ENCODE data around the gene SFMBT1.

The SFMBT1 gene, protein sequence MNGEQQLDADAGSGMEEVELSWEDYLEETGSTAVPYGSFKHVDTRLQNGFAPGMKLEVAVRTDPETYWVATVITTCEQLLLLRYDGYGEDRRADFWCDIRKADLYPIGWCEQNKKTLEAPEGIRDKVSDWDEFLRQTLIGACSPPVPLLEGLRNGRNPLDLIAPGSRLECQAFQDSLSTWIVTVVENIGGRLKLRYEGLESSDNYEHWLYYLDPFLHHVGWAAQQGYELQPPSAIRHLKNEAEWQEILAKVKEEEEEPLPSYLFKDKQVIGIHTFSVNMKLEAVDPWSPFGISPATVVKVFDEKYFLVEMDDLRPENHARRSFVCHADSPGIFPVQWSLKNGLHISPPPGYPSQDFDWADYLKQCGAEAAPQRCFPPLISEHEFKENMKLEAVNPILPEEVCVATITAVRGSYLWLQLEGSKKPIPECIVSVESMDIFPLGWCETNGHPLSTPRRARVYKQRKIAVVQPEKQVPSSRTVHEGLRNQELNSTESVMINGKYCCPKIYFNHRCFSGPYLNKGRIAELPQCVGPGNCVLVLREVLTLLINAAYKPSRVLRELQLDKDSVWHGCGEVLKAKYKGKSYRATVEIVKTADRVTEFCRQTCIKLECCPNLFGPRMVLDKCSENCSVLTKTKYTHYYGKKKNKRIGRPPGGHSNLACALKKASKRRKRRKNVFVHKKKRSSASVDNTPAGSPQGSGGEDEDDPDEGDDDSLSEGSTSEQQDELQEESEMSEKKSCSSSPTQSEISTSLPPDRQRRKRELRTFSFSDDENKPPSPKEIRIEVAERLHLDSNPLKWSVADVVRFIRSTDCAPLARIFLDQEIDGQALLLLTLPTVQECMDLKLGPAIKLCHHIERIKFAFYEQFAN

DNA sequence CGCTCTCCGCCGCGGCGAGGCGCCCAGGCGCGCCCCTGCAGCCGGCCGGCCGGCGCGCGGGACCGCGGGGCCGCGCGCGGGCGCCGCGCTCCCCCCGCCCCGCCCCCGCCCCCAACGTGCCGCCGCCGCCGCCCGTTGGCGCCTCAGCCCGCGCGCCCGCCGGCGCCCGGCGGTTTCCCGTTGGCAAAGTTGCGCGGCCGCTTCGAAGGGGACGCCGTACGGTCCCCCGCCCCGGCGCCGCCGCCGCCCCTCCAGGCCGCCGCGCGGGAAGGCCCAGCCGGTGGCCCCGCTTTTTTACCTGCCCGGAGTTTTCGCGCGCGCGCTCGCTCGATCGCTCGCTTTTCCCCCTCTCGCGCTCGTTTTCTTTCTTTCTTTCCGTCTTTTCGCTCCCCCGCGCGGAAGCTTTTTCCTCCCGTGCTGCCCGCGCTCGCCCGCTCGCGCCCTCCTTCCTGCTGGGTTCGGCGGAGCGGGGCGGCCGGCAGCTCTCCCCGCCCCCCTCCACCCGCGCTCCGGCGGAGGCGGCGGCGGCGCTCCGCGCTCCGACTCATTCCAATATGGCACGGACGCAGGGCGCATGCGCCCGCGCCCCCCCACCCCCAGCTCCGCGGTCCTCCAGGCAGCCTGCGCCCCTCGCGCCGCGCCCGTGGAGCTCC lies at the start of gene SFMBT1:
SFMBT1 (minus strand) TSS at position 556 of the 653 bp plus-strand sequence. CDS start 76,945 bp downstream, outside the sequence.
- peak; percentile 13 to 69 for DNase-seq

DNA sequence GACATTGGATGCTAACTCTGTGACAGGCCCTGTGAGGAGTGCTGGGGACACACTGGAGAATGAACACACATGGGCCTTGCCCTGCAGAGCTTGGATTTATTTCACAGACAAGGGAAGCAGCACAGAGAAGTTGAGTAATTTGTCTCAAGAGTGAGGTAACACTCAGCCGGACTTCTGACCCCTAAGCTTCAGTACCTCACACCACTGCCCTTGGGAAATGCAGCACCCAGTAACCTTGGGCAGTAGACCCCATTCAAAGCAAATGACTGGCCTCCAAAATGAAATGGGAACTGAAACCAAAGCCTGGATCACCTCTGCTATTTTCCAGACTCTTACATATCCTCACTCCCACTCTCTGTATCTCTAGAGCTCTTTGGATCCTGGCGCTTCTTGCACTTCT lies 47.1 kb upstream of the SFMBT1 start:
- no peak for DNase-seq

DNA sequence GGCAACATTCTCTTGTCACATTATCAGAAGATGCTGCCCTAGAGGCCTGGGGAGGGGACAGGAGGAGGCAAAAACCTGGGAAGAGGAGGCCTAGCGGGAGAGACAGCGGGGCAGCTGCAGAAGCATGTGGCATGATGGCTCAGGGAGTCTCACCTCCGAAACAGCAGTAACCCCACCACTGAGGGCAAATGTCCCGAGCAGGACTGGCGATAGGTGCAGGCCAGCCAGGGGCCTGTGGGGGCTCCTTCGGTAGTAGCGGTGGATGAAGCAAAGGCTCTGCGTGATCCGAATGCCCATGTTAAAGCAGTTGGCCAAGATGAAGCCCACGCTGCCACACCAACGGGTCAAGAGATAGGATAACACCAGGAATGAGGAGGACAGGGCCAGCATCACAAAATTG lies 46.3 kb upstream of the SFMBT1 start:
- no peak for DNase-seq

DNA sequence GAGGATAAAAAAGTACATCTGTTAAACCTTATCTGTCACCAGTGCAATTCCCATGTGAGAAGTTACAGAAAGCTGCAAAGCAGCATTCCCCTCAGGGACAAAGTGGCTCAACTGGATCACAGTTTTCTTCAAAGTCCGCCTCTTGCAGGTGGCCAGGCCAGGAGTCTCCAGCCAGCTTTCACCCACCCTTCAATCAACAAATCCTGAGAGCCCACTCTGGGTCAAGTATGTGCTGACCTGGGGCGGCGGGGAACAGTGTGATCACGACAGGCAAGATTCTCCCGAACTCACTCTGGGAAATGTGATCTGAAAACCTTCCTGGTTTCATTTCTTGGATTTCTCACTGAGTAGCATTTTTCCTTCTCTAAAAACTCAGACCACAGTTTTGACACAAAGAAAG lies 45.1 kb upstream of the SFMBT1 start:
- DNase-seq = no peak

DNA sequence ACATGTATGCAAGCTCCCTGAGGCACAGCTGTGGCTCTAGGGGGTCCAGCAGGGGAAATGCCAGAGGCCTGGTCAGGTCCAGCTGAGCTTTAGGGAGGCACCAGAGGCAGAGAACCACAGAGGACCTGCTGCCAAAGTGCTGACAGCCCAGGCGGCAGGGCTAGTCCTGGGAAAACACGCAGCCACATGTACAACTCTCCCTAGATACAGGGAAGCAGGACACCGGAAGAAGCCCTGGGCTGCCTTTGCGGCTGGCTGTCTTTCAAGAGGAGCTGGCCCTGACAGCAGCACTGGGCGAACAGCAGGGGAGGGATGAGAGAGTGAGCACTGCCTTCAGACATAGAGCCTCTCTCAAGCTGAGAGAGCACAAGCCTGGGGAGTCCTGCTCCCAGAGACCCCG lies 43.6 kb upstream of the SFMBT1 start:
- DNase-seq = no peak

DNA sequence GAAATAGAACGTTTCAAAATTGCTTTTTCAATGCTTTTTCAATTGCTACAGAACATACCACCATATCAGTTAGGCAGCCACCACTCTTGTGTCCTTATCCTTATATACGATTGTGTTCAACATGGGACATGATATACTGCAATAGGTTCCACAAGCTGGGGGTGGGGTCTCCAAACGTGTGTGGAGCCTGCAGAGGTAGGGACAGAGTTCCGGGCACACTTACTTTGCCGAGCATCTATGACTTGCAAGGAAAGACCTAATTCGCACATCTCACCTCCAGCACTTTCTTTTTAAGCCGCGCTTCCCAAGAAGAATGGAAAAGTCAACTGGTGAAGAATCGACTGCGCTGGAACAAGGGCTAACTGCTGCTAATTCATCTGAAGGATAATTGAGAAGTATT lies 39.6 kb upstream of the SFMBT1 start:
- DNase-seq = no peak

DNA sequence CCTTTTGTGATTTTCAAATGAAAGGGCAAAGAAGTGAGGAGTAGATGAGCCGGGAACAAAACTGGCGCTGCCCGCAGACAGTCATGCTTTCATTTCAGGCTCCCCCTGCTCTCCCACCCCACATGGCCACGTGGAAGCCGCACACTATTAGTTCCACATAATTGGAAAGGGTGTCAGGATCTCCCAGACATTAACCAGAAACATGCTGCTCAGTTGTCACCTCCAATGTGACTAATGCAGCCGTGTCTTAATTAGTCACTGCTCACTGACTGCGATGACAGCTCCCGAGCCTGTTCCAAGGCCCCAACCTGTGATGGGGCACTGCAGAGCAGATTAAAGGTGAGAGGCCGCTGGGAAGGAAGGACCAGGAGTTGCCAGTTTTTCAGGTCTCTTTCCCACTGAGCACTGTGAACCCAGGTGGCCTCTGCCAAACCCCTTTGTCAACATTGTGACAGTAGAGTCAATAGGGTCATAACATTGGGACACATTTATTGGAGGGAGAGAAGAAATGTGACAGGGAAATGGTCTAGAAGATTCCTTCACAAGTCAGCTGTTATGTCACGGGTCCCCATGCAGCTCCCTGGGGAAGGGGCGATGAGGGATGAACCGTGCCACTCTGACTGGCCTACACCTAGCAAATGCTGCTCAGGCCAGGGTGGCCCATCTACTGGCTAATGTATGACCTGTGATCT lies 38.6 kb upstream of the SFMBT1 start:
- DNase-seq = no peak

DNA sequence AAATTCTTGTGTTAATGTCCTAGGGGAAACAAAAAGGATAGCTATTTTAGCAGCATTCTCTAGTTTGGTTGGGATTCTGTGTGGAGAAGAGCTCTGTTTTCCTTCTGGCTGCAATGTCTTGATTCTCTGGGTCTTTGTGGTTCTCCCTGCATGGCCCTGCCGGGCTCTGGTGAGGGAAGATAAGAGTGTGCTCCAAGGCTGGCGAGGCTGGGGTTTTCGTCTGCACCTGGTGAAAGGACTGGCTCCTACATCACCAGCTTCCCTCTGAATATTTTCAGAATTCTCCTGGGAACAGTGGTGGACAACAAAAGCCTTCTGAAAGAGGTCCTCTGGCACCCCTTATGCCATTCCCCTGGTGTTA lies 38.1 kb upstream of the SFMBT1 start:
- no peak for DNase-seq

DNA sequence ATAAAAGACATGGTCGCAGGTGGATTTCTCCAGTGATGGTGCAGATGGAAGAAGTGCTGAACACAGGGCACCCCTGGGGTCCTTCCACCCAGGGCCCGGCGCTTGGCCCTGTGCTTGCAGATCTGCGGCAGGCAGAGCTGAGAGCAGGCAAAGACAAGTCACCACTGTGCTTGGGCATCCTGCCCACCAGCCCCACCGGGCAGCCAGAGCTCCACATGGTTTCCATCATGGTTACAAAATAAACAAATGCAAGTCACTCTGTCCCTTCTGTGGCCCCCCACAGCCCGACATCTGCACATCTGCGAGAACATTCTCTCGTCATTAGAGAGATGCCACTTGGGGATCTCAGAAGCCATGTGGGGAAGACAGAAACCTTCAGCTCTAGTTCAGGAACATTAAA lies 37.6 kb upstream of the SFMBT1 start:
- DNase-seq = no peak

DNA sequence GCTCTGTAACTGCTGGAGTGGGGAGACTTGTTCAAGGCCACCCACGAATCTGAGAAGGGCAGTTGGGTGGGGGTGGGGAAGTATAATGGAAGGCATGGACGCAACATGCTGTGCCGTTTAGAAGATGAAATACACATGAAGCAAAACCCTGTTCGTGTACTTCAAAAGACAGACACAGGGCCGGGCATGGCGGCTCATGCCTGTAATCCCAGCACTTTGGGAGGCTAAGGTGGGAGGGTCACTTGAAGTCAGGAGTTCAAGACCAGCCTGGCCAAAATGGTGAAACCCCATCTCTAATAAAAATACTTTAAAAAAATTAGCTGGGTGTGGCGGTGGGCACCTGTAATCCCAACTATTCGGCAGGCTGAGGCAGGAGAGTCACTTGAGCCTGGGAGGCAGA lies 36.9 kb upstream of the SFMBT1 start:
- DNase-seq = no peak

DNA sequence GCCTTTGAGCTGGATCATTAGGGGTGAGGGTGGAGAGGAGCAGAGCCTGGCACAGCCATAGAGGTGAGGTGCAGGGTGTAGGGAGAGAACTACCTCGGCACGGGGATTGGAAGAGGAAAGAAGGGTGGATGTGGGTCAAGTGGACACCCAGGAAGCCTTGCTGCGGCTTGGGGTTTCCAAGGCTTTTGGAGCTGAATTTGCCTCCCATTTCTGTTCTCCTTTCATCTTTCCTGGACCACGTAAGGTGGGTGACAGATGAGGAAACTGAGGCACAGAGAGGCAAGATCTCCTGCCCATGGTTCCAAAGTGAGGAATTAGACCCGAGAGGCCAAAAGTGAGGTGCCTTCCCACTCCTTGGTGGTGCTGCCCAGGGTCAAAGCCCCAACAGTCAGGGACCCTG lies 35.4 kb upstream of the SFMBT1 start:
- no peak for DNase-seq

DNA sequence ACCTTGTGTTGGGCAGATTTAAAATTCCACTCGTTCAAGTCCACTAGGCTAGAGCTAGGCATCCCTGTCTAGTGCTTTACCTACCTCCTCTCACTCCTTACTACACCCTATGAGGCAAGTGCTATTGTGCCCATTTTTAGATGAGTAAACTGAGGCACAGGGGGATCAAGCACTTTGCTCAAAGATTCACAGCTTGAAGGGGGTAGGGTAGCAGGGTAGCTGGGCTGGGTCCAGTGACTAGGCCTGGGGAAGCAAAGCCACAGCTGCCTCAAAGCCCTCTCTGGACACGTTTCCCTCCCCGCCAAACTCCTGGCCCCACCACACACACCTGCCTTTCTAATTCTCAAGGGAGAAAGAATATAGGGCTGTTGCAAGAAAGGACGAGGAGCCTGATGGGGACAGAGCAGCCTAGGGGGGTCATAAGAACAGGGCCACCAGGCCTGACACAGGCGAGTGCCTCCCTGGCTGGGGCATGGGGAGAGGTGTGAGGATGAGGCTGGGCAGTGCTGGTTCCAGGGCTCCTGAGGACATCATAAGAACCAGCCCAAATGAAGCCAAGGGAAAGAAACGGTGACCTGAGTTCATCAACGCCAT lies 34.8 kb upstream of the SFMBT1 start:
- DNase-seq = no peak

DNA sequence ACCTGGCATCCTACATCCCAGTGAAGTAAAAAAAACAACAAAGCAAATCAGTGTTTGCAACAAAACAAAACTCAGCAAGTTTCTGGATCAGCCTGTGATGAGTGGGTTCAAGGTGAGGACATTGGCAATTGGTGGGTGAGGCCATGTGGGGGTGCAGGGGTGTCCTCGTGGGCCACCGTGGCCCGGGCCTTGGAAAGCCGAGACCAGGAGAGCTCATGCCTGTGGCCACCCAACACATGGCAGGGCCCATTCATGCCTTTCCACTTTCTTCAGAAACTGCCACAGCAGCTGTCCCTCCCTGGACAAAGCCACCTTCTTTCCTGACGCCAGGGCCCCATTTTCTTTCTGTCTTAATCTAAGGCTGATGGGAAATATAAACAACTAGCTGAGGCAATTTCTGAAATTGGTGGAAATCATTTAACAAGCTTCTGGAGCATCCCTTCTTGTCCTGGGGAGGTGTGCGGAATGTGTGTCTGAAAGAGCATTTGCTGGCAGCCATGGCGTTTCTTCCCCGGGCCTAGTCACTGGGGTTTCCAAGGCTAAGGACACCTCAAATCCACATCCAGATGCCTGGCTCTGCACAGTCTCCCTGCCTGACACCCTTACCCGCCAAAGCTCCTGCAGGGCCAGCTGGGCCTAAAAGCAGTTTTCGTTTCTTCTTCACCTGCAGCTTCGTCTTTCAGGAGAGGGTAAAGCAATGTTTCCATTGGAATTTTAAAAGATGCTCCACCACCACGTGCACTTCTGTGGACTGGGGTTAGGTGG lies 34.1 kb upstream of the SFMBT1 start:
- no peak for DNase-seq

DNA sequence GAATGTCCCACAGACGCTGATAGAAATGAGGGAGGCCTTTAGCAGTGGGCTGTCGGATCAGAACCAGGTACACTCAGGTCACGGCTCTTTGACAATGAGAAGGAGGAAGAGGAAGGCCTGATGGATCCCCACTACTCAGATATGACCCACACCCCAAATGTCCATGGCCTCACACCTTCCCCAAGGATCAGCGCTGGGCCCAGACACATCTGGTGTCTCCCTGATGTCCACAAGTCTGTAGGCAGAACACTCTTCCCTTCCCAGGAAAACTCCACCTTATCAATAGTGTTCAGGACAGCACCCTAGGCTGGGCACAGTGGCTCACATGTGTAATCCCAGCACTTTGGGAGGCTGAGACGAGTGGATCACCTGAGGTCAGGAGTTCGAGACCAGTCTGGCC lies 33.3 kb upstream of the SFMBT1 start:
- DNase-seq = no peak

DNA sequence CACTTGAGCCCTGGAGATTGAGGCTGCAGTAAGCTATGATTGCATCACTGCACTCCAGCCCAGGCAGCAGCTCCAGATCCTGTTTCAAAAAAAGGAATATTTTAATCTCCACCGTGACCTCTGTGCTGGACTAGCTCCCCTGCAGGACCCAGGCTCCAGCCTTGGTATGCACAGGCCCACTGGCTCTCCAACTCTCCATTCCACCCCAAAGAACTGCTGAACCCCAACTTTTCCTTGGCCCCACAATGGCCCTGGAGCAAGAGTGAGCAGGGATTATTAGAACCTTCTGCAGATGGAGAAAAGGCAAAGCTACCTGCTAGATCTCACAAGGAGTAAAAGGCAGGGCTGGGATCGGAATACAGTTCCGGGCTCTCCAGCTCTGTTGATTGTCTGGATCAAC lies 32.8 kb upstream of the SFMBT1 start:
- no peak for DNase-seq

DNA sequence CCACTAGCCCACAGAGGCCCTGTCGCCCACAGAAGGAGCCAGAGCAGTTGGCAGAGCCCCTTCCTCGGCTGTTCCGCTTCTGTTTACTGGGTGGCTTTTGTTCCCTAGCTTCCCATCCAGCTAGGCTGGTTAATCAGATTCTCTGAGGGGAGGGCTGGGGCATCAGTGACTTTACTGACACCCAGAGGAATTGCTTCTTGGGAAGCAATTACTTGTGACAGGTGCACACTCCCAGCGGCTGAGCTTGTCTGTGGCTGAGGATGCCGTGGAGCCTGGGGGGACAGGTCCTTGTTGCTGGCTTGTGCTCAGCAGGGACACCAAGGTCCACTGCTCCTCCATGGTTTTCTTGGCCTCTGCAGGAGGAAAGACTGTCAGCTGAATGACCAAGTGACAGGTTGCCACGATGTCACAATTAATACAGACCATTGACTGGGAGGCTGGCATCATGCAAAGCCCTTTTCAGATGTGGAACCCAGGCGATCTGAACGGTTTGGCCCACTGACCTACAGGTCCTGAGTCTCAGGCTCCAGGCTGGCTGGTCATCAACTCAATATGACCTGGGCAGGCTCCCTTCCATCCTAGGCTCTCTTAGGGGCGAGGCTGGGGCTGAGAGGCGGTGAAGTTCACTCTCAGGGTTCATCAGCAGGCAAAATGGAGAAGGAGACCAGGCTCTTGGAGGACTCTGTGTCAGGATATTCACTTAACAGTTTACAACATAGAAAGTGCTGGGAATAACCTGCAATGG lies 31.8 kb upstream of the SFMBT1 start:
- DNase-seq = no peak

DNA sequence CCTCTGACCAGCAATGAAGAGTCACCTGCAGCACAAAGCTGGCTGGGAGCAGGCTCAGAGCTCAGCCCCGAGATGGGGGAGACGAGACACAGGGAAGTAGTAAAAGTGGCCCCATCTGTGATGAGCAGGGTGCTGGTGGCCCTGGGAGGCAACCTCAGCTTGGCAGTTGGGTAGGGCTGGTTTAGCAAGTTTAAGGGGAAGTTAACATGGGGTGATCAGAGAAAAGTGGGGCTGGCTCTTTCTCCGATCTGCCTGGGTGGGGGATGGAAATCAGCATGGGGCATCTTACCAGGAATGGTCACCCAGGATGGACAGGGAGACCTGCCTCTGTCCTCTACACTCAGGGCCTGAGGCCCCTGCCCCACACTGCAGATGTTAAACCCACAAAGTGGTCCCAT lies 29.9 kb upstream of the SFMBT1 start:
- DNase-seq = no peak

DNA sequence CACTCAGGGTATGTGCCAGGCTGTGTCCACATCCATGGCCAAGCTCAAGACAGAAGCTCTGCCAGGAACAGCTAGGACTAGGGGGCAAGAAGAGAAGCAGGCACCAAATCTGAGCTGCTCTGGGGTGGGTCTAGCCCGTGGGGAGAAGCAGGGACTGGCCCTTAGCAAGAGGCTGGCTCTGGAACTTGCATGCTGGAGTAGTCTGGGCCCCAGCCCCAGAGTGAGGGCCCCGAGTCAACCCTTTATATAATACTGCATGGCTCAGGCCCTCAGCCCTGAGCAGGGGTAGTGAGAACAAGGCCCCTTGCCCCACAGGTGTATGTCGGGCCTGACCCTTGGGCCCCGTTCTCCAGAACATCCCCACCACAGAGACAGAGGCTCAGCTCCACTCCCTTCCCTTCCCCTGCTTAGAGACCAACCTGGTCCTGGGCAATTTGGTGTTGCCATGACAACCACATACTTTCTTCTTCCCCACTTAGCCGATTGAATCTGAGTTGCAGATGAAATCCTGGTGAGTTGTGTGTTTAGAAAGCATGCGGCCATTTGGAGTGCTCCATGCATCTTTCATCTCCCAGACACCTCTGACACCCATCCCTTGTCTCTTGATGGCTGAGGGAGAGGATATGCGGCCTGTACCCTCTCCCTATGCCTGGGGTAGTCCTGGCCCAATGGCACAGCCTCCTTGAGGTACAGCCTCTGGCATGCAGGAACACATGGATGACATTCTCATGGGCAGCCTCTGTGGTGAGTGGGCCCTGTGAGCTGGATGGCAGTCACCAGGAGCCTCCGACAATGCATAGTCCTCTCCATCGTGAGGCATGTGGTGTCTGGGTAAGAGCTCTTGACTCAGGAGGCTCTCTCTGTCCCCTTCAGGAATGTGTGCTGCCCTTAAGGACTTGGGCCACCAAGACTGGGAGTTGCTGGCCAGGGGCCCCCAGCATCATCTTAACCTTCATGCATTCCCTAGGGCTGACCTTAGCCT lies 29.2 kb upstream of the SFMBT1 start:
- DNase-seq = peak in 1 of 2 experiments; percentile 6

DNA sequence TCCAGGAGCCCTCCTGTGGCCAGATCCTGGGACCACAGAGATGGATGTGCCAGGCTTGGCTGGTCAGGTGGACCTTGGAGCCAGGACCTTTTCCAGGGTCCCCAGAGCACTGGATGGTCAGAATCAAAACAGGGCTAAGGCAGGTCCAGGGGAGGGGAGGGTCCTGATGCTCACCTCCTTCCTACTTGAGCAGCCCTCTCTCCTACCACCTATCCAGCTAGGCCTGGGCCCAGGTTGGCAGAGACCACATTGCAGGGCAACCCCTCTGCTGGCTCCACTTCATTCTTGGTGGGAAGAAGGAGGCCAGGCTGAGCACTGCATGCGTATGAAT lies 28.5 kb upstream of the SFMBT1 start:
- DNase-seq = no peak
